HG02870 (cell line): ENCODE results near the gene DLG1.

Experiments used
- ATAC-seq: cut with Tn5 transposase; IDR thresholded peaks from one replicate; pipeline ENCODE4 v1.9.1; 2021; ENCODE audit warnings: mild to moderate bottlenecking, moderate library complexity; ENCODE audit not compliant: unreplicated experiment

DLG1 gene

DNA sequence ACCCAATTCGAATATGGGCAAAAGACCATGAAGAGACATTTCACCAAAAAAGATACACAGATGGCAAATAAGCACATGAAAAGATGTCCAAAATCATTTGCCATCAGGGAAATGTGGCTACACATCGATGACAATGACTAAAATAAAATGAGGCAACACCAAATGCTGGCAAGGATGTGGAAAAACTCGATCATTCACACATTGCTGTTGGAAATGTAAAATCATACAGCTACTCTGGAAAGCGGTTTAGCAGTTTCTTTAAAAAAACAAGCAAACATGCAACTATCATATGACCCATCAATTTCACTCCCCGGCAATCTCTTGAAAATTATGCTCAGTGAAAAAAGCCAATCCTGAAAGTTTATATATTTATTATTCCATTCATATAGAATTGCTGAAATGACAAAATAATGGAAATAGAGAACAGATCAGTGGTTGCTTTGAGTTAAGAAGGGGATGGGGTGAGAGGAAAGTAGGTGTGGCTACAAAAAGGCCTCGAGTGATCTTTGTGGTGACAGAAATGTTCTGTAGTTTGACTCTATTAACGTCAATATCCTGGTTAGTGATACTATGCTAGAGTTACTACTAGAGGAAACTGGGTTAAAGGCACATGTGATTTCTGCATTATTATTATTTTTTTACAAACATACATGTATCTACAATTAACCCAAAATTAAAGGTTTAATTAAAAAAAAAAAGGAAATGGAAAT, 45.0 kb downstream of the DLG1 start:
- no peak for ATAC-seq

DNA sequence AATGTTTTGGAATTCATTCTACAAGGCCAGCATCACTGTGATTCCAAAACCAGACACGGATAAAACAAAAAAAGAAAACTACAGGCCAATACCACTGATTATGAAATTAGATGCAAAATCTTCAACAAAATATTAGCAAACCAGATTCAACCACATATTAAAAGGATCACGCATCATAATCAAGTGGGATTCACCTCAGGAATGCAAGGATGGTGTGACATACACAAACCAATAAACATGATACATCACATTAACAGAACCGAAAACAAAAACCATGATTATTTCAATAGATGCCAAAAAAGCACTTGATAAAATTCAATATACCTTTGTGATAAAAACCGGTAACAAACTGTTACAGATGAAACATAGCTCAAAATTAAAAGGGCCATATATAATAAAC, 48.9 kb downstream of the DLG1 start:
- no peak for ATAC-seq

DNA sequence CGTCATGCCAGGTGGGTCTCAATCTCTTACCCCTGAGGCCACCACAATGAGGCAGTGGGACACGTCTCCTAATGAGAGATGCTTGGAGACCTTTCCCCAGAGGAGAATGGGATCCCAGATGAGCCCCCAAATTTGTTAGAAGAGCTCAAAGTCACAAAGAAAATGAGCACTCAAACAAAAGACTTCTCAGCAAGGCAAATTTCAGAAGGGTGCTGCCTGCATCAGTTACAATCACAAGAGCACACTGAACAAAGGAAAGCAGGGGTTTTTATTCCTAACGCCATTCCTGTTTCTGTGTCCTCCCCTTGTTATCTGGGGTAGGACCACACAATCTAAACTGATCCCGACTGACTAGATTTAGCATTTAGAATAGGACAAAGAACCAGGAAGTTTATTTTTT, 50.1 kb downstream of the DLG1 start:
- no peak for ATAC-seq

DNA sequence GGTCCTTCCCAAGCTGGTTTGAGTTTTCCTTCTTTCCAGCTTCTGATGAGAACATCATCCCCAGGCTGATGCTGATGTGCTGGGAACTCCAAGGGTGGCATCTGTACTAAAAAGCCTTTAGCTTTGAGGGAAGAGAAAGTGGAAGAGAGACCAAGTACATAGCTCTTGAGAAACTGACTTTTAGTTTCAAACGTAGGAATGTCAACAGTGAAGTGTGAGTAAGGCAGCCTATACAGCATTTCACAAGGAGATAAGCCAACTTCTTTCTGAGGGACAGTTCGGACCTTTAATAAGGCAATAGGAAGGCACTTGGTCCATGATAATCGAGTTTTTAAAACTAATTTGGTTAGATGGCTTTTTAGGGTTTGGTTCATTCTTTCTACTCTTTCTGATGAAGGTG, 53.7 kb downstream of the DLG1 start:
- ATAC-seq: no peak

DNA sequence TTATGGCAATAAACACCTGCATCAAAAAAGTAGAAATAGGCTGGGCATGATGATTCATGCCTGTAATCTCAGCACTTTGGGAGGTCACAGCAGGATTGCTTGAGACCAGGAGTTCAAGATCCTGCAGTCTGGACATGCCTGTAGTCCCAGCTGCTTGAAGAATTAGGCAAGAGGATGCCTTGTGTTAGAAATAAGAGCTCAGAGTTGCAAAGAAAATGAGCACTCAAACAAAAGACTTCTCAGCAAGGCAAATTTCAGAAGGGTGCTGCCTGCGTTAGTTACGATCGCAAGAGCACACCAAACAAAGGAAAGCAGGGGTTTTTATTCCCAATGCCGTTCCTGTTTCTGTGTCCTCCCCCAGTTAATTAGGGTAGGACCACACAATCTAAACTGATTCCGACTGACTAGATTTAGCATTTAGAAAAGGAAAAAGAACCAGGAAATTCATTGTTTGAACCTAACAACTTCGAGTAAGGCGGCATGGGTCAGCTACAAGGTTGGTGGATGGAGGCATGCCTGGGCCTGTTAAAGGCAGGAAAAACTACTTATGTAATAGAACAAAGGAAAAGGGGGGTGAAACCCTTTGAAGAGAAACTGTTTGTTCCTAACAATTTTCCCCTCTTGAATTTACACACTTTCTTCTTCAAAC, 55.5 kb downstream of the DLG1 start:
- ATAC-seq: no peak

DNA sequence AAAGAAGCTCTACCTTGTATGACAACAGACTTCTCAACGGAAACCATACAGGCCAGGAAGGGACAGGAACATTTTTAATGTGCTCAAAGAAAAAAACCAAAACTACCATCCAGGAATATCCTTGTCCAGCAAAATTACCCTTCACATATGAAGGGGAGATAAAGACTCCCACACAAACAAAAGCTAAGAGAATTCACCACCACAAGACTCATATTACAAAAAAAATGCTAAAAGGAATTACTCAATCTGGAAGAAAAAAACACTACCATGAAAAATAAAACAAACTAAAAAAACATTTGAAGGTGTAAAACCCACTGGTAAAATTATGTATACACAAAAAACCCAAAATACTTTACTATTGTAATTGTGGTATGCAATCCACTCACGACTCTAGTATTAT, 57.2 kb downstream of the DLG1 start:
- ATAC-seq: no peak

DNA sequence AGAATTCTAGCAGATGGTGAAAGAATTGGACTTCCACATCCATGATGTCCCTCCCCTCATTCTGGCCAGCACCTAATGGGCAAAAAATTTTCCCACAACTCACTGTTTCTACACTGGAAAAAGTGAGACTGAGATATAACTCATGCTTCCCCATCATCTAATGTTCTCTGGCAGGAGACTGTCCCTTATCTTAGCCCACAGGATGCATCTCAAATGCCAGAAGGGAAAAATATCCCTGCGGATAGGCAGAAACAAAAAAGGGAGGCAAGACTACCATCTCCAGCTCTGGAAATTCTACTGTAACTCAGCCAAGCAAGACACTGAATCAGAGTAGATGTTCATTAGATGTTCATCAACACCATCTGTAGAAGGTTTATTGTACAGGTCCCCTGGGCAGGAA, 58.6 kb downstream of the DLG1 start:
- ATAC-seq: no peak

DNA sequence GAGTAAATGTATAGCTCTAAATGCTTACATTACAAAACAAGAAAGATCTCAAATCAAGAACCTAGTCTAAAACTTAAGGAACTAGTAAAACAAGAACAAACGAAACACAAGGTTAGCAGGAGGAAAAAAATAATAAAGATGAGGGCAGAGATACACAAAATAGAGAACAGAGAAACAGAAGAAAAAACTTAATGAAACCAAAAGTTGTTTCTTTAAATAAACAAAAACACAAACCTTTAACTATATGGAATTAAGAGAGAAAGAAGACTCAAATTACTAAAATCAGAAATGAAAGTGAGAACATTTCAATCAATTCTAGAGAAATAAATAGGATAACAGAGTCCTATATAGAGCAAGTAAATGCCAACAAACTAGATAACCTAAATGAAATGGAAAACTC, 59.6 kb downstream of the DLG1 start:
- ATAC-seq: peak; percentile 65

DNA sequence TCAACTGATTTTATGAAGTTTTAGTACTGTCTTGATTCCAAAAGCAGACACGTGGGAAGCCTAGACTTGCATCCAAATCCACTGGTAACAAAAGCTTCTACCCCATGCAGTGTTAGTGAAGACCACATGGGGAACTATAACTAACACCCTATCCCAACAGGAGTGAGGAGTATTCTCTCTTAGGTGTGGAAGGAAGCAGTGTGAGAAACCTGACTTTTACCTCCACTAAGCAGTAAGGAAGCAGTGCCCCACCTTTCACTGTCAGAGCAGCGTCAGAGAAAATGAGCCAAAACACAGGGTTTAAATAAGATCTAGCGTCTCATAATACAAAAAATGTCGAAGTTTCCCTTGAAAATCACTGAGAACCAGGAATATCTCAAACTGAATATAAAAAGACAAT, 60.5 kb downstream of the DLG1 start:
- ATAC-seq: no peak

DNA sequence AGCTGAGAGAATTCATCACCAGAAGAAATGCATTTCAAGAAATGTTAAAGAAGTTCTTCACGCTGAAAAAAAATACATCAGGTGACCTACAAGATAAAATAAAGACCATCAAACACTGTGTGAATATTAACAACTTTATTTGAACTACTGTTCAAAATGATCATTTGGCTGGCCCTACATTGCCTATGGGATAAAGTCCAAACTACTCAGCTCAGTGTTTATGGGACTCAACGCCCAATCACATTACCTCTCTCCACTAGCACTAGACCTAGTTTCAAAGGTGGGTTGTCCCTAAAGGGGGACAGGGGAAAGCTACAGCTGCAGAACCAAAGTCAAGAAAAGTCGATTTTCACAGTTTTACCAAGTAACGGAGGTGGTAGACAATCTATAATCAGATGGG, 62.0 kb downstream of the DLG1 start:
- ATAC-seq: no peak

DNA sequence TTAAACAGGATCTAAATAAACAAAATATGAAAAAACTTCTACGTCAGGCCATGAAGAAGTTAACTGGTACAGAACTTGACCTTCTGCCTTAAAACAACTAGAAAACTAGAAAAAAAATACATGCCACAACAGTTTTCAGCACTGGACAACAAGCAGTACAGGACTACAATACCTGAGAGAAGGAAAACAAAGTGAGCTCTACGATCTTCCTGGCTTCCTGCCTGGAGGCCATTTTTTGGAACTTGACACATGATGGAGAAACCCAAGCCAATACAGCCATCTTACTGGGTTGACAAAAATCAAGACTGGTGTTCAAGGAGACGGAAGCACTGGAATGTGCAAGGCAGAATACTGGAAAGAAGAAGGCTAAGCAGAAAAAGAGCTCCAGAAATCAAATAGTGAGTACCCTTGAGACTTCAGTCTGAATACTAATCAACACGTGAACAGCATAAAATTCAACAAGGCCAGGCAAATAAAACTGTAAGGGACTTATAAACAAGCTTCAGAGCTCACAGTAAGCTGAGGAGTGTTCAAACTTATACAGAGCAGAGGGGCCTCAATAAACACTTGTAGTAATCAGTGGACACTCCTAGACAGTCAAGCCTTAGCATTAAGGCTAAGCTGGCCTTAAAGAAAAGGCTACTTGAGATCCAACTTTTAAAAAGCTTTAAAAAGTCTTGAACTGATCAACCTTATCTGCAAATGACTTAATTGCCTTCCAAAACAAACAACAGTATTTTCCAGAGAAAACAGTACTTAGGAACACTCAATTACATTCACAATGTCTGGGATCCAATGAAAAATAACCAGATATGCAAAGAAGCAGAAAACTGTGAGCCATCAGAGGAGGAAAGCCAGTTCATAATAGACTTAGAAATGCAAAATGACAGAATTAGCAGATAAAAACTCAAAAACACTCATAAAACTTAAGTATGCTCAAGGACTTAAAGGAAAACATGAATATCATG, 63.2 kb downstream of the DLG1 start:
- ATAC-seq: no peak

DNA sequence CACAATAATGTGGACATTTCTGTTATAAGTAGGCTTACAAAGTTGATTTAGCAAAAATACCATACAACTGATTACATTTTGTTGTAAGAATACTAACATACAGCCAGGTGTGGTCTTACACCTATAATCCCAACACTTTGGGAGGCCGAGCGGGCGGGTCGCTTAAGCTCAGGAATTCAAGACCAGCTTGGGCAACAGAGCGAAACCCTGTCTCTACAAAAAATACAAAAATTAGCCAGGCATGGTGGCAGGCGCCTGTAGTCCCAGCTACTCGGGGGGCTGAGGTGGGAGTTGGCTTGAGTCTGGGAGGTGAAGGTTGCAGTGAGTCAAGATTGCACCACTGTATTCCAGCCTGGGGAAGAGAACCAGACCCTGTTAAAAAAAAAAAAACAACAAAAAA, 67.1 kb downstream of the DLG1 start:
- ATAC-seq: no peak

DNA sequence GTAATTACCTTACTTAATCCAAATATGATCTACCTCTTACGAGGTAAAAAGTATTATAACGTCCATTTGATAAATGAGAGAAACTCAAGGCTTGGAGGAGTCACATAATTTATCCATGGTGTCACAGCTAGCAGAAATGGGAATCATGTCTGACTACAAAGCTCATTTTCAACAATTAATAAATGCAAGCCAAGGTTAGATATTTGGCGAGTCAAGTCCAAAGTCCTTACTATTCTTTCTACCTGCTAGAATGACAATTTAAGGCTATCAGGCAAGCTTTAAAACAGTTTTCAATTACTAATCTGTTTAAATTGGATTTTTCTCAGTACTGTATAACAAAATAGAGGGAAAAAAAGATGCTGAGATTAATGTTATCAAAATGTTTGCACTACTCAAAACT, 68.6 kb downstream of the DLG1 start:
- no peak for ATAC-seq

DNA sequence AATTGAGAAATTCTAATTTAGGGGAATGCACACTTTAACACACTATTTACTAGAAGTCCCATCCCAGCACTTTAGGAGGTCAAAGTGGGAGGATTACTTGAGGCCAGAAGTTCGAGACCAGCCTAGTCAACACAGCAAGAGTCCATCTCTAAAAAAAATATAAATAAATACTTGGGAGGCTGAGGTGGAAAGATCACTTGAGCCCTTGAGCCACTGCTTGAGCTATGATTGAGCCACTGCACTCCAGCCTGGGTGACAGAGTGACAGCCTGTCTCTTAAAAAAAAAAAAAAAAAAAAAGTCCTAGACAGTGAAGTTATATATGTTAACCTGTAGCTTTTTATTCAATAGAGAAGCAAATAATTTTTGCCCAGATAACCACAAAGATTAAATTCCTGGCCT, 69.2 kb downstream of the DLG1 start:
- no peak for ATAC-seq

DNA sequence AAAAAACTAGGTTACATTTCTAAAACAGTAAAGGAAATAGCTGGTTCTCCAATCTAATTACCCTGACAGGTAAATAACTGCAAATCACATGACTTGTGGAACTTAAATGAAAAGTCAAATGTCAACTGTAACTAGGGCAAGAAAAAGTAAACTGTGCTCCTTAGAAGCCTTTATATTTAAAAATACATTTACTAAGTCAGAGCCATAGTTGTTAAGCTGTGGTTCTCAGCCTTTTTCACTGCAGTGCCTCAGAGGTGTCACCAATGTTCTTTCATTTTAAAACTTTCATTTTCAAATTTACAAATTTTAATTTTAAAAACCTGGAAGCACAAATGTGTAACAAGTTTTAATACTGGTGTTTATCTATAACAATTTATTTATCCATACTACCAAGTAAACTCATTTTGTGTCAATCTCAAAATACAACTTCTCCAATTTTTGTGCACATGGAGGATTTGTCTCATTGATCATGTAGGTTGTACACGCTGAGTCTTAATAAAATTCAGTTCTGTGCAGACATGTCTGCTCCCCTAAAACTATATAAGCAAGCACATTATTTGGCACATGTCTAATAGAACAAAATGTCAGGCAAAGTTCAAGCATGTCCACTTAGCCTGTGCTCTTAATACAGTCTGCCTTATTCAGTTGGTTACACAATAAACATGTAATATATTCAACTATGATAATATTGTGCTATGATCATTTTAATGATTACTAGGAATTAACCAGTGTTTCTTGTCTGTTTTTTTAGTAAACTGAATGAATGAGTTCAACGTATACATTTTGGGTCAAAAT, 70.4 kb downstream of the DLG1 start:
- no peak for ATAC-seq

DNA sequence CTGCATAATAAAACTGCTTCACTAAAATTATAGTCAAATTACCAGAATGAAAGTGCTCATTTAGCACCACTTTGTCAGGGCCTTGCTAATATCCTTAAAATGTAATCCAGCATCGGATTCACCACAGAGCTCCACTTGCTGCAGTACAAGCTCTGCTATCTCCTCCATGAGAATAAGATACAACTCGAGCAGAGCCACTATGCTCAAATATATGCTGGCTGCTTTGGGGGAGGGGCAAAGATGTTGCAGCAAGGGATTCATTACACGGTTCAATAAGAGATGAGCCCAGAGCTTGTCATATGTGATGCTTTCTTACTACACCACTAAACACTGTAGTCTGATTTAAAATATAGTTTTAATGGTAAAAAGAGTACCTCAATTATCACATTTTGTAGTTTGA, 72.2 kb downstream of the DLG1 start:
- ATAC-seq: no peak

DNA sequence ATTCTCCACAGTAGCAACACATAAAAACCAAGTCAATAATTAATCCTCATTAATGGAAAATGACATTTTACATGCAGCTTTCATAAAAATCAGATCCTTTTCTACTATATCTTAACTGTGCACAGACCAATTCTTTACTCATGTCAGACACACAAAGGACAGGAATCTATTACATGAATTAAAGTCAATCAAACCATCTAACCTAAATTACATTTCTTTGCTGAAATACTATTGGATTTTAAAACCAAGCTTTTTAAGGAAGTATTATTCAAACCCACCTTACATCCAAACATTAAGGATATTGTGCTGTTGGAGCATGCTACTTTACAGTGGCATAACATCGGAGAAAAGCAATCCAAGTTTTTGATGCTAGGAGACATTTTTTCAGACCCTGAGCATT, 72.8 kb downstream of the DLG1 start:
- no peak for ATAC-seq

DNA sequence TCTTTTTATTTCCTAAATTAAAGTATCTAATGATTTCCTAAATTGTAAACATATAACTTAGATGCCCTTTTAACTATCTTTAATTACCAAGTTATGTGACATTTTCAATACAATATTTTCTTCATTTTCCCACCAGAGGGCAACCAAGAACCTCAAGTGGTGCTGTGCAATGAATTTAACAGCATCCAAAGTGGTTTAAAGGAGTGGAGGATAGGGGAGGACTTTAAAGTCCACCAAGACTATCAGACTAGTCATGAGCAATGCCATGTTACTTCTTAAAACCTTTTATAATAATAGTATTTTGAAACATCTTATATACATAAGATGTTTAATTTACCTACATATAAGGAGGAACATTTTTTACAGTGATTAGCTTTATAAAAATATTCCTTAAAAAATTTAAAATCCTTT, 74.4 kb downstream of the DLG1 start:
- no peak for ATAC-seq

DNA sequence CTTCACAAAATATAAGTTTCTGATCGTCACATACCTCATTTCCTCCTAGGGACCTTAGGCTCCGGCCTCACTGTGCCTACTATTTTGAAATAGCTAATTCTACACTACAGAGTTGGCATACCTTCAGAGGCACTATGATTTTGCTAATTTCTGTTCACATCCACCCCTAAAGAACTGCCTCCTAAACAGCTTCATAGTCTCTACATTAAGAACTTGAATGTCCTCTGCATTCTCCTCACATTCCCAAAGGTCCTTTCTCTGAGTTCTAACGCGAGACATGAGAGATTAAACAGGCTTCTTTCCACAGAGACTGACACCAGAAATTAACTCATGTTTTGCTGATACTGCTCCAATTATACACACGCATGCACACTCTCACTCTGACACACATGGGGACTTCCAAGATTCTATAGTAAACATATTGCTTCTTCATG, 75.5 kb downstream of the DLG1 start:
- no peak for ATAC-seq

DNA sequence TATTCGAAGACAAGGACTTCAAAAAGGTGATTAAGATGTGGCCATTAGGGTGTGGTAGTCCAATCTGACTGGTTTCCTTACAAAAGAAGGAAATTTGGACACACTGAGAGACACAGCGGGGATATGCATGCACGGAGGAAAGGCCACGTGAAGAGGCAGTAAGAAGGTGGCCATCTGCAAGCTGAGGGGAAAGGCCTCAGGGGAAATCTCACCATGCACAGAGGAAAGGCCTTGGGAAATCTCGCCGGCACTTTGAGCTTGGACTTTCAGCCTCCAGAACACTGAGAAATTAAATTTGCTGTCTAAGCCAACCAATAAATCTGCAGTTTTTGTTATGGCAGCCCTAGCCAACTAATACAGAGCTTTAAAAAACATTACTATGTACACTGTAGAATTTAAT, 78.8 kb downstream of the DLG1 start:
- no peak for ATAC-seq

DNA sequence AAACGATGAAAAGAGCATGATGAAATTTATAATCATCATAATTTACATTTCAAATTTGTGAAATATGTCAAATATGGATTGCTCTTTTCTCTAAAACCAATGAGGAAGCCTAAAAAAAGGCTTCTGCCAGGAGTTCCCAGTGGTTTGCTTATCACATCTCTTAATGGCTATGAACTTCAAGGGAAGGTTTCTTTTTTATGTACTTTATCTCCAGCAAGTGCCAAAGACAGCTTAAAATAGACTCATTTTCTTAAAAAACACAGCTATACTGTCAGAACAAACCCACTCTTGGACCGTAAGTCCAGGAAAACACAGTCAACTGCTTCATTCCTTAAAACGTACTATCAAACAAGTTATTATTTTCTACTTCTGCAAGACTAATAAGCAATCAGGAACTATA, 80.2 kb downstream of the DLG1 start:
- ATAC-seq: no peak
